CD4-positive, CD25-positive, alpha-beta regulatory T cell (primary cell): ENCODE results near the gene ITPR2. TPM values are rescaled to one million over a fixed set of nuclear protein-coding genes. Genes with fewer than 3 reads are reported as not detected.

Experiments used
- ATAC-seq, 2 donors: fragments of 150-1000 bp; cut with Tn5 transposase; one replicate each; pipeline ENCODE4 v1.10.0; 2021; ENCODE audit warnings: low read depth in 2 of 2, moderate number of reproducible peaks in 2 of 2, moderate library complexity in 1 of 2
- DNase-seq, 3 donors: peaks; one replicate each; pipeline versions ENCODE4 v3.0.0 to v3.0.0-alpha.2; 2012 to 2022; ENCODE audit warnings: mixed read lengths in 1 of 3
- H3K27ac ChIP-seq: one replicate; pipeline ENCODE4 v1.7.0; 2013; ENCODE audit warnings: mild to moderate bottlenecking, low read length; ENCODE audit not compliant: insufficient read depth, poor library complexity, severe bottlenecking
- H3K27me3 ChIP-seq: one replicate; pipeline ENCODE4 v1.7.0; 2013; ENCODE audit warnings: low read length; ENCODE audit not compliant: control insufficient read depth, insufficient read depth
- H3K36me3 ChIP-seq: one replicate; pipeline ENCODE4 v1.7.0; 2013; ENCODE audit warnings: mild to moderate bottlenecking, low read length, moderate library complexity; ENCODE audit not compliant: control insufficient read depth, insufficient read depth
- H3K4me1 ChIP-seq: 2 replicates; pipeline ENCODE4 v1.7.0; 2013; ENCODE audit warnings: mild to moderate bottlenecking, low read length; ENCODE audit not compliant: insufficient read depth, control insufficient read depth, poor library complexity, severe bottlenecking
- H3K4me3 ChIP-seq: one replicate; pipeline ENCODE4 v1.7.0; 2013; ENCODE audit warnings: low read depth, mild to moderate bottlenecking, low read length, moderate library complexity
- H3K9me3 ChIP-seq, 2 experiments: 1 replicate in 1 of 2; 2 replicates in 1 of 2; pipeline ENCODE4 v1.7.0; 2013; ENCODE audit warnings: low read length in 2 of 2, mild to moderate bottlenecking in 1 of 2, moderate library complexity in 1 of 2; ENCODE audit not compliant: control insufficient read depth in 2 of 2
- H3K27ac Mint-ChIP-seq, 3 donors: one replicate each; pipeline ENCODE4 v1.8.0; 2020 to 2022; ENCODE audit warnings: mild to moderate bottlenecking in 3 of 3, mixed read lengths in 3 of 3, moderate library complexity in 2 of 3
- H3K27me3 Mint-ChIP-seq: one replicate; pipeline ENCODE4 v1.8.0; 2022; ENCODE audit warnings: mild to moderate bottlenecking, mixed read lengths
- H3K36me3 Mint-ChIP-seq: one replicate; pipeline ENCODE4 v1.8.0; 2020; ENCODE audit warnings: mixed read lengths
- H3K4me1 Mint-ChIP-seq, 4 donors: one replicate each; pipeline ENCODE4 v1.8.0; 2020 to 2022; ENCODE audit warnings: mixed read lengths in 4 of 4, mild to moderate bottlenecking in 1 of 4
- H3K4me3 Mint-ChIP-seq, 4 donors: one replicate each; pipeline ENCODE4 v1.8.0; 2020 to 2022; ENCODE audit warnings: mild to moderate bottlenecking in 4 of 4, mixed read lengths in 4 of 4, moderate library complexity in 3 of 4
- H3K9me3 Mint-ChIP-seq, 7 donors: one replicate each; pipeline ENCODE4 v1.8.0; 2020 to 2022; ENCODE audit warnings: mixed read lengths in 7 of 7, mild to moderate bottlenecking in 3 of 7, moderate library complexity in 2 of 7
- polyA plus RNA-seq, 4 donors: library from polyadenylated mRNA; unstranded; fragments of 300-500 nt; fragmentation: Illumina TruSeq; gene quantifications; one replicate each; pipeline ENCODE4 v1.2.3, GENCODE V29; 2021
- total RNA-seq: library from RNA; stranded (reverse); gene quantifications from one replicate; pipeline ENCODE4 v1.2.3, GENCODE V29; 2022

ITPR2 gene
- total and polyA plus RNA-seq, 5 donors from 2014 or later, result 9.9 to 54.1 (median 11.7) TPM

DNA sequence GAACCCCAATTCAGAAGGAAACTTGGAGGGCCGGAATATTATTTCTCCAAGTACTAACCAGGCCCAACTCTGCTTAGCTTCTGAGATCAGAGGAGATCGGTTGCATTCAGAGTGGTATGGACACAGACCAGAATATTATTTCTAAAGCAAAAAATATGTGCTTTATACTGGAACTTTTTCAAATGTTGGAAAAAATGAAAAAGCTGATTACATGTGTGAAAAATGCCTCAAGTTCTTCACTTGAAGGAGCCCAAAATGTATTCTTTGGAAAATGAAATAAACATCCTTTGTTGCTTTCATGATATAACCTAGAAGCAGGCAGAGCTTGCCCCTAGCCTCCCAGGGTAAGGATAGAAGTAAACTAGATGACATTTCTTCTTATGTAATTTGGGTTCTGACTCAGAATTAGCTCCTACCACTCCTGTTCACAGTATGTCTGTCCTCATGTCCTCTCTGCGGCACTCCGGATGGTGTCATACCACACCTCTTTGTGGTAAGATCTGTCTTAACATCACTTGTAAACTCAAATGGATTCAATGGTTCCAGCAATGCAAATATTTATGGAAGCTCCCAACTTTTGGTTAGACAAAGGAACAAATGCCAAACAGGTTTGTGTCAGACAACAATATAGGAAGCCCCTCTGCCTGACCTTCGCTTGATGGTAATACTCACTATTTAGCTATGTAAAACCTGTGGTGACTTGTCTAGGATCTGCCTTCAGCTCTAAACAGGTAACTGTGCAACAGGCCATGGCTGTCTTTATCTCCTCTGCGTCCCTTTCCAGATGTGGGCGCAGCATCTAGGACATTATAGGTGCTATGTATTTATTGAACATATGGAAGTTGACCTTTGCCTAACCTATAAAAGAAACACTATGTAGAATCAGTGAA is 459.1 kb downstream of the ITPR2 start:
- Mint-ChIP-seq H3K36me3 (peaks cover 34% of the 10 kb centered on the region), H3K9me3 (no peaks in the 10 kb centered on the region), H3K27me3 (no peaks in the 10 kb centered on the region), H3K4me3 (no peak overlapping the region), H3K27ac (no peak overlapping the region), H3K4me1 (no peaks in the 10 kb centered on the region)
- Histone ChIP-seq H3K9me3 (no peaks in the 10 kb centered on the region), H3K27ac (no peak overlapping the region), H3K36me3 (no peaks in the 10 kb centered on the region), H3K4me3 (no peak overlapping the region), H3K4me1 (no peaks in the 10 kb centered on the region), H3K27me3 (no peaks in the 10 kb centered on the region)
- no peak for ATAC-seq
- no peak for DNase-seq

GRCh38 chr12:26372866-26373265 is 460.1 kb downstream of the ITPR2 start:
- H3K27me3 Mint-ChIP-seq, result no peaks in the 10 kb centered on the region
- Histone ChIP-seq H3K4me1 (no peaks in the 10 kb centered on the region), H3K27me3 (no peaks in the 10 kb centered on the region), H3K36me3 (no peaks in the 10 kb centered on the region), H3K4me3 (no peak overlapping the region), H3K9me3 (no peaks in the 10 kb centered on the region), H3K27ac (no peak overlapping the region)
- no peak for DNase-seq
- no peak overlapping the region for H3K27ac Mint-ChIP-seq
- no peaks in the 10 kb centered on the region for H3K4me1 Mint-ChIP-seq
- H3K36me3 Mint-ChIP-seq, result peaks cover 32% of the 10 kb centered on the region
- H3K4me3 Mint-ChIP-seq, result no peak overlapping the region
- no peak for ATAC-seq
- H3K9me3 Mint-ChIP-seq, result no peaks in the 10 kb centered on the region

- H3K9me3 Mint-ChIP-seq, result no peaks in the 10 kb centered on the region
- H3K27ac ChIP-seq, result no peak overlapping the region
- no peak overlapping the region for H3K4me3 ChIP-seq
- H3K9me3 ChIP-seq, result no peaks in the 10 kb centered on the region
- no peaks in the 10 kb centered on the region for H3K27me3 ChIP-seq
- DNase-seq, result no peak
- H3K27me3 Mint-ChIP-seq, result no peaks in the 10 kb centered on the region
- H3K4me3 Mint-ChIP-seq, result no peak overlapping the region
- no peak overlapping the region for H3K27ac Mint-ChIP-seq
- H3K4me1 ChIP-seq, result no peaks in the 10 kb centered on the region
- H3K36me3 Mint-ChIP-seq, result peaks cover 26% of the 10 kb centered on the region
- H3K4me1 Mint-ChIP-seq, result no peaks in the 10 kb centered on the region
- no peak for ATAC-seq
- no peaks in the 10 kb centered on the region for H3K36me3 ChIP-seq
These were observed 462.9 kb downstream of the ITPR2 start for GRCh38 chr12:26370098-26370497.

DNA sequence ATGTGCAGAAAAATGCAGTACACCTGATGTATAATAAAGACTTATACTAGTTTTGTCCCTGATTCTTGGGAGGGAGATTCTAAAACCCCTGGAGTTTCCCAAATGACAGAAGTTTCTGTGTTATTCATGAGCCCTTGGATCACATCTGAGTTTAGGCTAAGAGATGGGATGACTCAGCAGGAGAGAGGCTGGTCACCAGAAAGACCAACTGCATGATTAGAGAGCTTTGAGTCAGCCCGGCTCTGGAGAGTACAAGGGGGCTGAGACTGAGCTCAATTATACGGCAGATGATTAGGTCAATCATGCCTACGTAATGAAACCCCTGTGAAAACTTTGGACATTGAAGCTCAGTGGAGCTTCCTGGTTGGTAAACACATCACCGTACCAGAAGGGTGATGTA is 463.4 kb downstream of the ITPR2 start:
- H3K36me3 ChIP-seq, result no peaks in the 10 kb centered on the region
- no peaks in the 10 kb centered on the region for H3K4me1 ChIP-seq
- H3K9me3 ChIP-seq, result no peaks in the 10 kb centered on the region
- H3K4me3 ChIP-seq, result no peak overlapping the region
- Mint-ChIP-seq H3K9me3 (no peaks in the 10 kb centered on the region), H3K27ac (no peak overlapping the region), H3K36me3 (peaks cover 23% of the 10 kb centered on the region), H3K4me1 (no peaks in the 10 kb centered on the region), H3K27me3 (no peaks in the 10 kb centered on the region), H3K4me3 (no peak overlapping the region)
- DNase-seq (no peak), ATAC-seq (no peak)
- H3K27me3 ChIP-seq, result no peaks in the 10 kb centered on the region
- H3K27ac ChIP-seq, result no peak overlapping the region

DNA sequence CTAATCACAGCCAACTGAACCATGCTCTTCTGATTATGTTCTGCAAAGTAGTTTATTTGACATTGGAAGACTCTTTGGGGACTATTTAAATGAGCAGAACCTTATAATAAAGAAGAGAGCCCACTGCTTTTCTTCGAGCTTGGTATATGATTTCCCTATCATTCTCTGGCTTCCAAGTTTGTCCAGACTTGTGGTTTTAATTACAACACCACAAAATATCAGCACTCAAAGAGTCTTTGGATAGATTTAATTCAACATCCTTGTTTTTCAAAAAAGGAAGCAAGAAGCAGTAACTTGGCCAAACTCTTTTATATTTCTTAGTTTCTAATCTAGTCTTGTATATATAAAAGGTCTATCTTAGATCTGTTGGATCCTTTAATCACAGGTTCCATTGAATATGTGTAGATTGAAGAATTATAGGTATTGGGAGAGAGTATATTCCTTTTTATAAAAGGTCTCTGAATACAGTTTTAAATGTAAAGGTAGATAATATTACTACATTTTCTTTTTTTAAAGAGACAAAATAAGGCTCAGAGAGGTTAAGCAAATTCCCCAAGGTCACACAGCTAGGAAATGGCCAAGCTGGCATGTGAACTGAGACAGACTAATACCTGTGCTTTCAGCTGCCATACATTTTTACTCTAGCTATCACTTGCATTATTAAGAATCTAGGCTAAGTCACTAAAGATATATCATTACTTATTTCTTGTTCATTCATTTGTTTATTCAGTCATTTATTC is 464.8 kb downstream of the ITPR2 start:
- H3K36me3 Mint-ChIP-seq, result peaks cover 28% of the 10 kb centered on the region
- H3K4me3 Mint-ChIP-seq, result no peak overlapping the region

DNA sequence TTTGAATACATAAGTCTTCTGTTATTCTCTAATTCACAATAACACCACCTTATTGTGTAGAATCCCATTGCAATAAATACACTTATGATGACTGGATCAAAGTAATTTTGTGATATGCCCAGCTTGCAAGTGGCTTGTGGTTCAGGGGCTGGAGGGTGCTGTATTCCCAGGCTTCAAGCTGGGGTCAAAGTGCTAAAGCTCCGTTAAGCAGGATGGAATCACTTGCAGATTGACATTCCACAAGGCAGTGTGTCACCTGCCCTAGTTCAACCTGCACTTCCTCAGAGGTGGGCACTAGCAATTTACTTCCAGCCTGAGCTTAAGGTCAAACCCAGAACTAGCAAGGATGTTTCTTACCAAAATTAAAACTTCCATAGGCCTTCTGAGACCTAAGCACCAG is 471.0 kb downstream of the ITPR2 start:
- Histone ChIP-seq H3K4me1 (no peaks in the 10 kb centered on the region), H3K27me3 (no peaks in the 10 kb centered on the region), H3K9me3 (no peaks in the 10 kb centered on the region), H3K27ac (no peak overlapping the region), H3K4me3 (no peak overlapping the region), H3K36me3 (peaks cover 5% of the 10 kb centered on the region)
- H3K9me3 Mint-ChIP-seq, result no peaks in the 10 kb centered on the region
- no peak overlapping the region for H3K4me3 Mint-ChIP-seq
- no peak for DNase-seq
- no peaks in the 10 kb centered on the region for H3K27me3 Mint-ChIP-seq
- peaks cover 0 to 5% (median 0%) of the 10 kb centered on the region in 4 donors for H3K4me1 Mint-ChIP-seq
- ATAC-seq, result no peak
- H3K27ac Mint-ChIP-seq, result no peak overlapping the region
- peaks cover 38% of the 10 kb centered on the region for H3K36me3 Mint-ChIP-seq

More for the DNA sequence above, 464.8 kb downstream of the ITPR2 start:
- H3K27ac Mint-ChIP-seq, result no peak overlapping the region
- H3K4me3 ChIP-seq, result no peak overlapping the region
- H3K27me3 Mint-ChIP-seq, result no peaks in the 10 kb centered on the region
- no peaks in the 10 kb centered on the region for H3K36me3 ChIP-seq
- no peaks in the 10 kb centered on the region for H3K9me3 Mint-ChIP-seq
- no peaks in the 10 kb centered on the region for H3K4me1 ChIP-seq
- no peak overlapping the region for H3K27ac ChIP-seq
- H3K9me3 ChIP-seq, result no peaks in the 10 kb centered on the region
- H3K4me1 Mint-ChIP-seq, result no peaks in the 10 kb centered on the region
- H3K27me3 ChIP-seq, result no peaks in the 10 kb centered on the region
- ATAC-seq (no peak), DNase-seq (no peak)

DNA sequence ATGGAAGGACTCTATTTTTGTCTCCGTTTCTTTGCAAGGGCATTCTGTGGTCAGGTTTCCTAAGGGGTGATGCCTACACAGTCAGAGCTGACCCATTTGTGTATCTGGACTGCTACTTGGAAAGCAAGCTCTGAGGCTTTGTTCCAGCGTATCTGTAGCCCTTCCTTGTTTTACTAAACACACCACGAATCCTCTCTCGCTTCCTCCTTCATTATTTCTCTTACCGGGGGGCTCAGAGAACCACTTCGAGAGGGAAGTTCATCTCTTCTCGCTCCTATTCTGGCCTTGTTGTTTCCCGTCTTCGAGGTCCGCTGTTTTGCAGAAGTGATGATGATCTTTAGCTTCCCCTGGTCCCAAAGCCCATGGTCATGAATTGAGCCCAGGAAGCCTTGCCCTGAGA is 472.9 kb downstream of the ITPR2 start:
- DNase-seq, result no peak

More for the DNA sequence above, 472.9 kb downstream of the ITPR2 start:
- Mint-ChIP-seq H3K4me1 (peaks cover 0 to 5% (median 0%) of the 10 kb centered on the region in 4 donors), H3K27ac (no peak overlapping the region), H3K9me3 (no peaks in the 10 kb centered on the region), H3K27me3 (no peaks in the 10 kb centered on the region), H3K4me3 (no peak overlapping the region), H3K36me3 (peaks cover 37% of the 10 kb centered on the region)
- no peak for ATAC-seq
- H3K4me1 ChIP-seq, result no peaks in the 10 kb centered on the region
- no peaks in the 10 kb centered on the region for H3K27me3 ChIP-seq
- no peaks in the 10 kb centered on the region for H3K9me3 ChIP-seq
- peaks cover 5% of the 10 kb centered on the region for H3K36me3 ChIP-seq
- no peak overlapping the region for H3K4me3 ChIP-seq
- no peak overlapping the region for H3K27ac ChIP-seq
